HG03571 (cell line): ENCODE measurements around the gene CAB39L.

ENCODE experiments used
- ATAC-seq: cut with Tn5 transposase; IDR thresholded peaks from one replicate; pipeline ENCODE4 v1.9.1; 2021; ENCODE audit not compliant: unreplicated experiment

The CAB39L gene

DNA sequence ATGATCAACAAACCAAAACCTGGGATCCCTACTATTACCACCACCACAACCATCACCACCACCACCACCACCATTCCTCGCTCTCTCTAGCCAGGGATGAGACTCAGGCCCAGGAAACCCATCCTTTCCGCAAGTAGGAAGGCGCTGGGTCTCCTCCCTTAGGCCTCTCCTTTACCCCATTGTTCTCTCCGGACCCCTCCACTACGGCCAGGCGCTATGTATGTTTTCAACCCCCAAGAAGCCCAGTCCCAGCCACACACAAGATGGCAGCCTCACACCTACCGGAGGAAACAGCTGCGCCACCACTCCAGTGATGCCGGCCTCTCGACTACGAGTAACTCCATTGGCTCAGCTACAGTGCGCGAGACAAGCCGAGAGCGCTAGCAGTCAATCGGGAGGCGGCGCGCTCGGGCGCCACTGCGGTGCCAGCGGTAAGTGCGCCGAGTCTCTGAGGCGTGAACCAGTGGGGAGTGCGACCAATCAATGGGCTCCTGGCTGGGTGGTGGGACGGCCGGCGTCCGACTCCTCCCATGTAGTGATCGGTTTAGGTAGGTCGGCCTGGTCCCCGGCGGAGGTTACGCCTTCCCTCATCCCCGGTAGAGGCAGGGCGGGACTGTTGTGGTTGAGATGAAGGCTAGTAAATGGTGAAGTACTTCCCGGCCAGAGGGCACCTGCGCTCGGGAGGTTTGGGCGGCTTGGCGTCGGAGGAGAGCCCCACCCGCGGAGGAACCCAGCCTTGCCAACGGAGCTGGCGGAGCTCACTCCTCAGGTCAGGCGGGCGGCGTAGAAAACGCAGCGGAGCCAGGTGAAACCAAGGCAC lies at the start of gene CAB39L, which contains the start of gene SETDB2:
Gene CAB39L (minus strand): TSS at position 361 of the 820 bp plus-strand sequence. CDS start 61,154 bp downstream, outside the sequence.
Gene SETDB2 (plus strand): TSS at position 571 of the 820 bp plus-strand sequence. CDS start 7,620 bp downstream, outside the sequence.
- peak; percentile 96 for ATAC-seq

DNA sequence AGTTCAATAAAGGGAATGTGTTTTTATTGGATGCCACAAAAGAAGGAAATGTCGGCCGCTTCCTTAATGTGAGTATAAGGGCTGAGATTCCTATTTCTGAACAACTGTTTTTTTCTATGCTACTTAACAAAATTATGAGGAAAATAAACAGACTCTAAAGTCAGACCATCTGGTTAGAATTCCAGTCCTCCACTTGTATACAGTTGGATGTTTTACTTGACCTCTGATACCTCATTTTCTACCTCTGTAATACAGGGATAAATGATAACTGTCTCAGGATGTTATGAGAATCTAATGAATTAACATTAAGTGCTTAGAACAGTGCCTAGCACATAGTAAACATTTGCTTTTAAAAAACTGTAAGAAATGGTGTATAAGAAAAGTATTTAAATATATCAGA lies 44.7 kb upstream of the CAB39L start:
- no peak for ATAC-seq

DNA sequence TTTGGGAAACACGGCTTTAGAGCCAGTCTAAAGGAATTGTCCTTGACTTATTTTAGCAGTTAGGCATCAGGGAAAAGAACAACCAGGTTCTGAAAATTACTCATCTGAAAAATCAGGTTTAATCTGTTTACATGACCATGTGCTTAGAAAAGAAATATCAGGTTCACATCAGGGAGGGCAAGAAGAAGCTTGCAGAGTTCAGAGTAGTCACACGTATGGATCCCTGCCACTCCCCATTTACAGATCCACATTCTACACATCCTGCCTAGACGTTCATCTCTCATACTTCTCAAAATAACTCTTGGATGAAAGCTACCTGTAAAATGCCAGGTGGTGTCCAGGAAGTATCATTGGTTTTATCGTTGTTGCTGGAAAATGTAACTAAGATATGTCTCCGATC lies 37.9 kb upstream of the CAB39L start:
- ATAC-seq: no peak

DNA sequence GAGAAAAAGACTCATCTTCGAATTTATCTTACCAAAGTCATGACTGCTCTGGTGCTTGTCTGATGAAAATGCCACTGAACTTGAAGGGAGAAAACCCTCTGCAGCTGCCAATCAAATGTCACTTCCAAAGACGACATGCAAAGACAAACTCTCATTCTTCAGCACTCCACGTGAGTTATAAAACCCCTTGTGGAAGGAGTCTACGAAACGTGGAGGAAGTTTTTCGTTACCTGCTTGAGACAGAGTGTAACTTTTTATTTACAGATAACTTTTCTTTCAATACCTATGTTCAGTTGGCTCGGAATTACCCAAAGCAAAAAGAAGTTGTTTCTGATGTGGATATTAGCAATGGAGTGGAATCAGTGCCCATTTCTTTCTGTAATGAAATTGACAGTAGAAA lies 32.7 kb upstream of the CAB39L start:
- ATAC-seq: no peak

DNA sequence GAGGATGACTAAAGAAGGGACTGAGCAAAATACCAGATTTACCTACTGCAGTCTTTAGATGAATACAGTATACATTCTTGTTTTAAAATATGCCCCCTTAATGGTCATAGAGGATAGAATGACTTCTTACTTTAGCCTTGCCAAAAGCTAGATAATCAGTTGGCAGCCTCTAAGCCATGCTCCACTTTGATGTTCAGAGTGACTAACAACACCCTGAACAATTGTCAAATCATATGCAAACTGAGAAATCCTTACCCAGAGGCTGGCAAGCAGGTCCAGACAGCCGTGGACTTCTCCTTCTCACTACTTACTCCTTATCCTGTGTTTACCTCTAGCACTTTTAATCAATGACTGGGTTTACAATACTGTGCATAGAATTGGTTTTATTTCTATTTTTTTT lies 28.3 kb upstream of the CAB39L start:
- no peak for ATAC-seq

DNA sequence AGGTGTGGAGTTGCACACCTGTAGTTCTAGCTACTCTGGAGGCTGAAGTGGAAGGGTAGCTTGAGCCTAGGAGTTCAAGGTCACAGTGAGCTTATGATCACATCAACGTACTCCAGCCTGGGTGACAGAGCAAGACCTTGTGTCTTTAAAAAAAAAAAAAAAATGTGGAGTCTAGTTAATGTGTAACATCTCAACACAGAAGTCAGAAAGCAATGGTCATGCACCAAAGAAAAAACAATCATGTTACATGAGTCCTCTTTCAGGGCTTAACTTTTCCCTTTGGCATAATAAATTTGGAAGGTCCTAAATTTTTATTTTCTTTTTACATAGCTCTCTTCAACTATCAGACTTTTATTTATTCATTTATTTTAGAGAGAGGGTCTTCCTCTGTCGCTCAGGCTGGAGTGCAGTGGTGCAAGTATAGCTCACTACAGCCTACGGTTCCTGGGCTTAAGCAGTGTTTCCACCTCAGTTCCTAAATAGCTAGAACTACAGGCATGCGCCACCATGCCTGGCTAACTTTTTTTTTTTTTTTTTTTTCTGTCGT lies 22.5 kb upstream of the CAB39L start:
- ATAC-seq: no peak

DNA sequence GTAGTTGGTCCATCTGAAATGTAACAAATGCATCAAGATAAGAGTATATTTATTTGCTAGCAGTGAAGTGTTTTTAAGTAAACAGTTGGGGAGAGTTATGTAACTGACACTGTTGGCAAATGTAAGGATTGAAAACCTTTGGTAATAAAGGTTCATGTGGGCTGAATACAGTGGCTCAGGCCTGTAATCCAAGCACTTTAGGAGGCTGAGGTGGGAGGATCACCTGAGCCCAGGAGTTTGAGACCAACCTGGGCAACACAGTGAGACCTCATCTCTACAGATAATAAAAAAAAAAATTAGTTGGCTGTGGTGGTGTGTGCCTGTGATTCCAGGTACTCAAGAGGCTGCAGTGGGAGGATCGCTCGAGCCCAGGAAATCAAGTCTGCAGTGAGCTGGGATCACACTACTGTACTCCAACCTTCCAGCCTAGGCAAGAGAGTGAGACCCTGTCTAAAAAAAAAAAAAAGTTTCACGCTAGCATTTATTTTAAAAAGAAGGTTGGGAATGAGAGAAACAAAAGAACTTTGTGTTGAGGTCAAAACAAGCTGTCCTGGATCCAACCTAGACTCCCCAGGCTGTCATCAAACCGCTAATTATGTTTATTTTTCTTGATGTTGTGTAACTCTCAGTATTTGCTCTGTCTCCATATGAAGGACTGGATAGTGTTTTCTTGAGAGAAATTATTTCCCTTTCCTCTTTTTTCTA lies 20.9 kb upstream of the CAB39L start:
- ATAC-seq: no peak

DNA sequence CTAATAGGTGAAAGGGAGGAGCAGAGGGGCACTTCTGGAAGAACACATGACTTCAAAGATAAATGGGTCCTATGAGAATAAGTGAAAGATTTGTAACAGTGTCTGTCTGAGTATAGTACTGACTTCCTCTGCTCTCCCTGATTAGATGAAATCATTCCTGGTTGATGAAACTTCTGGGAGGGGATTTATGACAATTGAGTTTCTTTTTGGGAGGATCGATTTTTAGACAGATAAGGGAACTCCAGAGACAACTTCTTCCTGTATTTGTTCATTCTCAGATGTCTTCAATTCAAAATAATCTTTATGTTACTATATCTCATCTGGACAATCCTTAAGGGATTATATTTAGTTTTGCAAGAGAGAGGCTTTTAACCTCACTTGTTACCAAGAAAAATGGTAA lies 20.2 kb upstream of the CAB39L start:
- ATAC-seq: no peak

DNA sequence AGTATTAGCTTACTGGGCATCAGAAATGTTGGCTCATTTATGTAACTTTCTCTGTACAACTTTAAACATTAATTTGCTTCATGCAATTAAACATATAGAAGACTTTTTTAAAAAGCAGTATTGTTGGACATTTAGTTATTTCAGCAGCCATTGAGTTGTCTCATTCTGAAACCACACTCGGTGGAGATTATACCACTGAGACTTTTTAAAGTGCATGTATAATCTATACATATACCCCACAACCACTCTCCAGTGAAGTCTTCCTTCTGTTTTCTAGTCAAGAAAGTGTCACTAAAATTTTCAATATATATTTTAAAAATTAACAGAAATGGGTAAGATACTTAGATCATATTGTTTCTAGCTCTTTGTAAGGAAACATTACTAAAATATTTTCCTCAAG lies 15.7 kb upstream of the CAB39L start:
- ATAC-seq: no peak

DNA sequence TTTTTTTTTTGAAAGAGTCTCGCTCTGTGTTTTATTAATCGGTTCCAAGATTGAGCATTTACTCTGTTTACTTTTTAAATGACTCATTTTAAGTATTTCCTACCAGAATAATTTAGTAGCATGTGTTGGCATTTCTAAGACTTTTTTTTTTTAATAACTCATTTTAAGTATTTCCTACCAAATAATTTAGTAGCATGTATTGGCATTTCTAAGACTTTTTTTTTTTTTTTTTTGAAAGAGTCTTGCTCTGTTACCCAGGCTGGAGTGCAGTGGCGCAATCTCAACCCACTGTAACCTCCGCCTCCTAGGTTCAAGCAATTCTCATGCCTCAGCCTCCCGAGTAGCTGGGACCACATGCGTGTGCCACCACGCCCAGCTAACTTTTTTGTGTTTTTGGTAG lies 13.4 kb upstream of the CAB39L start:
- ATAC-seq: no peak

DNA sequence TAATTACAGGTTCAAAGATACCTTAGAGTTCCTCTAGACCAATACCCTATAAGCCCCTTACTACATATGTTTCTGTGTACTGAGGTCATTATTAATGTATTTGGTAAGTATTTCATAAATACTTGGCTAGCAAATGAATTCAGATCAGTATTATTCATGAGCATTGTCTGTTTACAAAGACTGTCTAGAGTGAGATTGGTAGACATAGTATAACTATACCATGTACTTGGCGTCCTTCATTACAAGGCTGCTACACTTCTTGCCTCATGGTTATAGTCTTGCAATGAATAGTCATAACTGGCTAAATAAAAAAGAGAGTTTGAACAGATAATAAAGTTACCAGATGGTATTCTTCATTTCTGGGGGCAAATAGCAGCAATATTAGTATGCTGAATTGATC lies 12.3 kb upstream of the CAB39L start:
- ATAC-seq: no peak

DNA sequence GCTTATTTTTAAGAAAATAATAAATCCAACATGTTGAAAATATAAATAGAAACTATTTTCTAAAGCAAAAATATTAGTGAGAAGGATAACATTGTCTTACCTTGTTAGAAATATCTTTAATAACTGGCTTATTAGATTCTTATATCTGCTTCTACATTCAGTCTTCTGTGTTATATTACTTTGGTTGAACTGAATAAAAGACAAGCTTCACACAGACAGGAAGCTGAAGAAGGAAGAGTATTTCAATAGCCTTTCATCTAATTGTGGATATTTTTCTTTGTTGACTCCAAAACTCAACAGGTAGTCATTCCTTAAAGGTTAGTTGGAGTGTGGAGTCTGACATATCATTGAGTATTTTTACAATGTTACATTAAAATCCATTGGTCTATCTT lies 11.1 kb upstream of the CAB39L start:
- ATAC-seq: peak; percentile 33

DNA sequence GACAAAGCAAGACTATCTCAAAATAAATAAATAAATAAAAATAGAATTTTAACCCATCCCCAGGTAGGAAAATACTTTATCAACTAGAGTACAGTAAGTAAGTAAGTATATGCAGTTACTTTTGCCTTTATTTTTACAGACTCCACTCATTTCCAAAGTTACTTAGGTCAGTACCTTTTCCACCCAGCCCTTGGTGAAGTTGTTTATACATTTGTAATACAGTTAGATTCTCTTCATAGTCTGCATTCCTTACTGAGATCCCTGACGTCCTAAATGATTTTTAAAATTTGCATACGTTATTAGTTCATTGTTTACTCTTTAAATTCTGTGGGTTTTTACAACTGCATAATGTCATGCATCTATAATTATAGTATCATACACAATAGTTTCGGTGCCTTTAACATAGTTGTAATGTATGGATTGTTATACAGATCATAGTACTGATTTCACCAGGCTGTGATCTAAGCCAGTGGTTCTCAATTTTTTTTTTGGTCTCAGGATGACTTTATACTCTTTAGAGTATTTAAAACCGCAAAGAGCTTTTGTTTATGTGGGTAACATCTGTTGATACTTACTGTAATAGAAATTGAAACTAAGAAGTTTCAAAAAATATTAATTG lies 10.6 kb upstream of the CAB39L start:
- peak; percentile 93 for ATAC-seq

DNA sequence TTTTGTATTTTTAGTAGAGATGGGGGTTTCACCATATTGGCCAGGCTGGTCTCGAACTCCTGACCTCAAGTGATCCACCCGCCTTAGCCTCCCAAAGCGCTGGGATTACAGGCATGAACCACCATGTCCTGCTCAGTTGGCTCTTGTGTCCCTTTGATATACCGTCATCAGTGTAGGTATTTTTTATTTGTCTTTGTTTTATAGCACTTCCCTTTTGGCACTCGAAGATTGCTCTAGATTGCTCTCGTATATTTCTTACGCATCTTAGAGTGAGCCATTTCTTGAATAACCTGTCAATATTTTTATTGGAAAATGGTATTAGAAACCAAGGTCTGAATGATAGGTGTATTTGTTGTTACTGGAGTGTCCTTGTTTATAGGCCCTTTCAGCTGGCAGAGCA lies 9.6 kb upstream of the CAB39L start:
- no peak for ATAC-seq

DNA sequence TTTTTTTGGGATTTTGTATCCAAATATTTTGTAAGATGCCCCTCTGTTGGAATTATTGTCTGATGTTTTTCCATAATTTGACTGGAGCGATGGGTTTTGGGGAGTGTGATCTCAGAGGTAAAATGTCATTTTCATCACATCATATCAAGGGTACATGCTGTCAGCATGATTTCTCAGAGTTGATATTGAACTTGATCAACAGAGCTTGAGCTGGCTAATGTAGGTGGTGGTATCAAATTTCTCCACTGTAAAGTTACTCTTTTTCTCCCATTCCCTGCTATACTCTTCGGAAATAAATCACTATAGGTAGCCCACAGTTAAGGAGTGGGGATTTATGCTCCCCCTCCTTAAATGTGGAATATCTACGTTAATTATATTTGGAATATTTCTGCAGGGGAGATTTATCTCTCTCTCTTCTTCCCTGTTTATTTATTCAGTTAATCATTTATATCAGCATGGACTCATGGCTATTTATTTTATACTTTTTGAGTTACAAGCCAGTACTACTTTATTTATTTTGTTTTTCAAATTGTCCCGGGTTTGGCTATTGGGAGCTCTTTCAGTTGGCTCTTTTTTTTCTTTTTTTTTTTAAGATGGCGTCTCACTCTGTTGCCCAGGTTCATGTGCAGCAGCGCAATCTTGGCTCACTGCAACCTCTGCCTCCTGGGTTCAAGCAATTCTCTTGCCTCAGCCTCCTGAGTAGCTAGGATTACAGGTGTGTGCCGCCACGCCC lies 9.0 kb upstream of the CAB39L start:
- ATAC-seq: no peak

DNA sequence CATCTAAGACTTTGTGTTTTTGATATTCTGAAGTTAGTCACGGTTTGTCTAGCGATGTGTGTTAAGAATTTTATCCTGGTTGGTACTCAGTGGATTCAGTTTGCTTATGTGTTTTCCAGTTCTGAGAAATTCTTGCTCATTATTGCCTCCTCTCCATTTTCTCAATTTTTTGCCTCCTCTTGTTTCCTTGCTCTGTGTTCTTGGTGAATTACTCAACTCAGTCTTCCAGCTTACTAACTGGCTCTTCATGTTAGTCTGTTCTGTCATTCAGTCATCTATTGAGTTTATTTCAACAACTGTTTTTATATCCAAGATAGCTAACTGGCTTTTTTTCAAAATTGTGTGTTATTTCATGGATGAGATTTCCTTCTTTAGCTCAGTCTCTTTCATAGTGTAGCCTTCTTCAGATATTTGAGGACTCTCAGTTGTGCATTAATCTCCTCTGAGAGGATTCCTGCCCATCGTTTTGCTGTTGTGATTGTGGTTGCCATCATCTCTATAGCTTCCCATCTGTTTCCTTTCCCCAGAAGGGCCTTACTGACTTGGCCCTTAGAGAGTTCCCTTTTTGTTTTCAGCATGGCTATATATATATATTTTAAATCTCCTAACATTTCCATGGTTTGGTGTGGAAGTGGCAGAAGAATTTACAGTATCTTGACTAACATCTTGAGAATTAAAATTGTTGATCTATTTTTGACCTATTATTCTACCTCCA lies 6.4 kb upstream of the CAB39L start:
- ATAC-seq: no peak

DNA sequence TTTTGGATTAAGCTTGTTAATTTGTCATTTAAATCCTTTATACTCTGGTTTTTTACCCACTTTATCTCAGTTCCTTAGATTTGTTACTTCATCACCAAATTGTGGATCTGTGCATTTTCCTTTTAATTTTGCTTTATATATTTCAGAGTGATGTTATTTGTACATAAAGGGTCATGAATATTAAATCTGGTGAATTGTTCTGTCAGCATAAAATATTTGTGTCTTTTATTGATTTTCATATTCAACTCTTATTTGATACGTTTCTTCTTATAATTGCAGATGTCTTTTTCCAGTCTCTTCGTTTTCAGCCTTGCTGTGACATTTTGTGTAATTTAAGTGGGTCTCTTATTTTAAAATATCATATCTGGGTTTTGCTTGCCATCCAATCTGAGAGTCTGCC lies 4.9 kb upstream of the CAB39L start:
- ATAC-seq: no peak

DNA sequence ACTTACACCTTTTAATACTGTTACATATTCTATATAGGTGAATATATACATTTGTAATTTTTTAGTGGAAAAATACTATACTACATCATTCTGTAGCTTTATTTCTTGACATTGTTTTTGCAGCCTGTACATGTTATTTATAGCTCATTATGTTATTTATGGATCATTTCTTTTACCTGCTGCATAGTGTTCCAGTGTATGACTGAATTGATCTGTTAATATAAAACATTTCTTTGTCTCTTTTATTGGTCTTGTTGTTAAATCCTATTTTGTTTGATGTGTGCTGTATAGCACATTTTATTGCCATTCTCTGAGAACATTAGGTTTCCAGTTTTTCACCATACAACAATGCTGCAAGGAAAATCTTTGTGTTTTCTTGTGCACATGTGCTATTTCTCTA lies 2.6 kb upstream of the CAB39L start:
- no peak for ATAC-seq

DNA sequence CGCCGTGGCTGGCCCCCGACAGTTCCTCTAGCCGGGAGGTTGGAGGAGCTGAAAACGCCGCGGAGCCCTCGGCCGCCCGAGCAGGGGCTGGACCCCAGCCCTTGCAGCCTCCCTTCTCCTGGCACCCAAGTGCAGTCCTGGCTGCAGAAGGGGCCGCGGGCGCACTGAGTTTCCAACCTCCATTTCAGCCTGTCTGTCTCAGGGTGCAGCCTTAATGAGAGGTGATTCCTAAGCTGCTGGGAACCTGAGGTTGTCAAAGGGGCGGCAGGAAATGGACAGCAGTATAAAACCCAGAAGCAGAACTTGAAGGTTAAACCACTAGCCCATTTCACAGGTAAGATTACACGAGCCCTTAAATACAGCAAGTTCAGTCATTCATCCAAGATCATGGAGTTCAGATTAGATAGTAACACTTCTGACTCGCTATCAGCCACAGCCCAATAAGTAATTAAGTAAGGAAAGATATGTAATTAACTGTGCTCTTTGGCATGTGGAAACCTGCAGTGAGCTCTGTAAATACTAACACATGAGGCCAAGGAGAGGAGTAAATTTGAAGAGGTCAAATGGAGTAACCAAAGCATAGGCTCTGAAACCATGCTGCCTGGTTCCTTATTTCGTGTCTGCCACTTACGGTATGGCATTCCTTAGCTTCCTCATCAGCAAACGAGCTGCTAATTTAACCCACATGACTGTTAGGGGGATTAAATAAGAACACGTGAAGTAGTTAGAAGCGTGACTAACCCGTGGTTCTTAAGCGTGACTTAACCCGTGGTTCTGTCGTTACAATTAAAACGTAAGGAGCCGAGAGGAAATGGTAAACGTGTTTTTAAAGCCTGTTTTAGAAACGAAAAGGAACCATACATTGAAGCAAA lies 896 bp upstream of the CAB39L start:
- ATAC-seq: peak; percentile 11
